CD14-positive monocyte (primary cell): ENCODE data around the gene ZXDC. TPM values are rescaled to one million over a fixed set of nuclear protein-coding genes. Genes with fewer than 3 reads are reported as not detected.

Experiments used
- DNase-seq, 3 donors: peaks; one replicate each; pipeline ENCODE4 v3.0.0-alpha.2; 2011 to 2022
- H2AFZ ChIP-seq: 2 replicates; pipeline ENCODE4 v1.6.0; 2012; ENCODE audit warnings: mild to moderate bottlenecking, low read depth, low read length, inconsistent platforms; ENCODE audit not compliant: insufficient read depth, poor library complexity, severe bottlenecking
- H3K27ac ChIP-seq, 2 donors: 1 replicate in 1 of 2; 2 replicates in 1 of 2; pipeline ENCODE4 v1.5.1; 2012 to 2013; ENCODE audit warnings: low read length in 2 of 2, control low read depth in 1 of 2, inconsistent platforms in 1 of 2, low read depth in 1 of 2, mild to moderate bottlenecking in 1 of 2
- H3K27me3 ChIP-seq, 2 donors: one replicate each; pipeline versions ENCODE4 v1.6.0 to v1.6.1; 2011 to 2013; ENCODE audit warnings: low read length in 2 of 2; ENCODE audit not compliant: control insufficient read depth in 2 of 2, insufficient read depth in 2 of 2
- H3K36me3 ChIP-seq, 2 donors: replicated peaks in 1 of 2; 1 replicate in 1 of 2; 2 replicates in 1 of 2; pipeline versions ENCODE4 v1.5.1 to v1.6.1; 2012 to 2013; ENCODE audit warnings: low read length in 2 of 2, control low read depth in 1 of 2, inconsistent platforms in 1 of 2, mild to moderate bottlenecking in 1 of 2; ENCODE audit not compliant: insufficient read depth in 2 of 2, control insufficient read depth in 1 of 2
- H3K4me1 ChIP-seq, 2 donors: 1 replicate in 1 of 2; 2 replicates in 1 of 2; pipeline versions ENCODE4 v1.5.1 to v1.6.1; 2012 to 2013; ENCODE audit warnings: low read length in 2 of 2, control low read depth in 1 of 2, inconsistent platforms in 1 of 2, mild to moderate bottlenecking in 1 of 2, moderate library complexity in 1 of 2; ENCODE audit not compliant: insufficient read depth in 2 of 2, control insufficient read depth in 1 of 2
- H3K4me2 ChIP-seq: replicated peaks from 2 replicates; pipeline ENCODE3; 2012; ENCODE audit warnings: low read length, moderate library complexity, mild to moderate bottlenecking; ENCODE audit not compliant: poor library complexity, severe bottlenecking; ENCODE audit errors: extremely low read depth
- H3K4me3 ChIP-seq, 3 experiments: fragments of 200-600 bp in 1 of 3; sonication (generic) in 1 of 3; replicated peaks in 1 of 3; 1 replicate in 2 of 3; 2 replicates in 1 of 3; pipeline ENCODE4 v1.5.1; 2011 to 2013; ENCODE audit warnings: low read length in 3 of 3, mild to moderate bottlenecking in 3 of 3, control low read depth in 2 of 3, low read depth in 2 of 3, inconsistent platforms in 1 of 3, moderate library complexity in 1 of 3
- H3K79me2 ChIP-seq: 2 replicates; pipeline ENCODE4 v1.6.0; 2012; ENCODE audit warnings: mild to moderate bottlenecking, control low read depth, inconsistent platforms, low read length, moderate library complexity; ENCODE audit not compliant: insufficient read depth
- H3K9ac ChIP-seq: 2 replicates; pipeline ENCODE4 v1.6.0; 2017; ENCODE audit warnings: low read length, mild to moderate bottlenecking; ENCODE audit not compliant: insufficient read depth, poor library complexity, severe bottlenecking
- H3K9me3 ChIP-seq, 2 donors: replicated peaks in 1 of 2; 1 replicate in 1 of 2; 2 replicates in 1 of 2; pipeline versions ENCODE4 v1.5.1 to v1.6.1; 2012 to 2013; ENCODE audit warnings: low read length in 2 of 2, control low read depth in 1 of 2; ENCODE audit not compliant: control insufficient read depth in 1 of 2, insufficient read depth in 1 of 2
- H4K20me1 ChIP-seq: 2 replicates; pipeline ENCODE4 v1.6.0; 2012; ENCODE audit warnings: mild to moderate bottlenecking, low read length, control low read depth, moderate library complexity; ENCODE audit not compliant: insufficient read depth
- H3K27ac Mint-ChIP-seq, 7 donors: one replicate each; pipeline ENCODE4 v1.8.0; 2020; ENCODE audit warnings: mild to moderate bottlenecking in 7 of 7, mixed read lengths in 7 of 7, moderate library complexity in 6 of 7, inconsistent platforms in 2 of 7
- H3K27me3 Mint-ChIP-seq, 3 donors: one replicate each; pipeline ENCODE4 v1.8.0; 2021 to 2022; ENCODE audit warnings: low read depth in 3 of 3, mild to moderate bottlenecking in 3 of 3, mixed read lengths in 3 of 3, moderate library complexity in 3 of 3, inconsistent platforms in 1 of 3
- H3K36me3 Mint-ChIP-seq, 2 donors: one replicate each; pipeline ENCODE4 v1.8.0; 2020; ENCODE audit warnings: mixed read lengths in 2 of 2, inconsistent platforms in 1 of 2, mild to moderate bottlenecking in 1 of 2
- H3K4me1 Mint-ChIP-seq: one replicate; pipeline ENCODE4 v1.8.0; 2020; ENCODE audit warnings: mild to moderate bottlenecking, mixed read lengths
- H3K4me3 Mint-ChIP-seq, 2 donors: one replicate each; pipeline ENCODE4 v1.8.0; 2020; ENCODE audit warnings: mild to moderate bottlenecking in 2 of 2, mixed read lengths in 2 of 2, moderate library complexity in 1 of 2
- H3K9me3 Mint-ChIP-seq, 7 donors: one replicate each; pipeline ENCODE4 v1.8.0; 2020 to 2022; ENCODE audit warnings: mixed read lengths in 7 of 7, mild to moderate bottlenecking in 6 of 7, moderate library complexity in 6 of 7, inconsistent platforms in 2 of 7
- WGBS: methylation state at CpG from one replicate; pipeline ENCODE4 v1.1.5; 2013; ENCODE audit warnings: missing lambda C conversion rate; ENCODE audit not compliant: insufficient coverage; 5-methylcytosine and 5-hydroxymethylcytosine counted together
- intact Hi-C, 2 donors: fragments of 100-400 bp; cut with micrococcal nuclease; formaldehyde crosslinking; loops; one replicate each; pipeline versions ENCODE4 v1.15.0 to v1.15.1; 2023
- polyA plus RNA-seq, 3 donors: library from polyadenylated mRNA; depleted of rRNA in 1 of 3; unstranded in 2 of 3; stranded (reverse) in 1 of 3; fragments of 300-500 nt in 2 of 3; fragments of >200 nt in 1 of 3; fragmentation: Illumina TruSeq in 2 of 3; gene quantifications; 1 replicate in 2 of 3; 2 replicates in 1 of 3; pipeline ENCODE4 v1.2.3, GENCODE V29; 2012 to 2021
- TF ChIP-seq, protein P1 (sequence below): fragments of 200-600 bp; IDR thresholded peaks from one replicate; pipeline ENCODE4 v1.8.0; 2022; ENCODE audit warnings: antibody characterized with exemption, mild to moderate bottlenecking

Gene ZXDC
- polyA plus RNA-seq, 3 donors, result 6.3 to 44.8 (median 9.7) TPM

GRCh38 chr3:126479642-126480041 is 4.0 kb upstream of the ZXDC start:
- H3K27ac ChIP-seq, result no peak overlapping the region
- no peak overlapping the region for H3K4me2 ChIP-seq
- Mint-ChIP-seq H3K36me3 (peaks cover 0 to 3% of the 10 kb centered on the region in 2 donors), H3K27ac (no peak overlapping the region), H3K27me3 (no peaks in the 10 kb centered on the region), H3K4me1 (peaks cover 8% of the 10 kb centered on the region), H3K9me3 (peaks cover 0 to 2% (median 0%) of the 10 kb centered on the region in 7 donors), H3K4me3 (no peak overlapping the region)
- H3K9me3 ChIP-seq, result no peaks in the 10 kb centered on the region
- no peak for DNase-seq
- no peak overlapping the region for H2AFZ ChIP-seq
- intact Hi-C loops, result loop anchor here (10.0 kb wide), 2 partner anchors 125 to 565 kb away; partner anchors contain the start of gene KLF15 (in 1 of the 2)
- H3K4me3 ChIP-seq, result no peak overlapping the region
- H3K79me2 ChIP-seq, result peaks cover 5% of the 10 kb centered on the region
- H3K9ac ChIP-seq, result no peak overlapping the region
- WGBS, result no CpG with 5 or more reads among the region's 1 CpG
- H4K20me1 ChIP-seq, result peaks cover under 1% of the 10 kb centered on the region
- H3K27me3 ChIP-seq, result no peaks in the 10 kb centered on the region
- TF ChIP-seq, protein P1, sequence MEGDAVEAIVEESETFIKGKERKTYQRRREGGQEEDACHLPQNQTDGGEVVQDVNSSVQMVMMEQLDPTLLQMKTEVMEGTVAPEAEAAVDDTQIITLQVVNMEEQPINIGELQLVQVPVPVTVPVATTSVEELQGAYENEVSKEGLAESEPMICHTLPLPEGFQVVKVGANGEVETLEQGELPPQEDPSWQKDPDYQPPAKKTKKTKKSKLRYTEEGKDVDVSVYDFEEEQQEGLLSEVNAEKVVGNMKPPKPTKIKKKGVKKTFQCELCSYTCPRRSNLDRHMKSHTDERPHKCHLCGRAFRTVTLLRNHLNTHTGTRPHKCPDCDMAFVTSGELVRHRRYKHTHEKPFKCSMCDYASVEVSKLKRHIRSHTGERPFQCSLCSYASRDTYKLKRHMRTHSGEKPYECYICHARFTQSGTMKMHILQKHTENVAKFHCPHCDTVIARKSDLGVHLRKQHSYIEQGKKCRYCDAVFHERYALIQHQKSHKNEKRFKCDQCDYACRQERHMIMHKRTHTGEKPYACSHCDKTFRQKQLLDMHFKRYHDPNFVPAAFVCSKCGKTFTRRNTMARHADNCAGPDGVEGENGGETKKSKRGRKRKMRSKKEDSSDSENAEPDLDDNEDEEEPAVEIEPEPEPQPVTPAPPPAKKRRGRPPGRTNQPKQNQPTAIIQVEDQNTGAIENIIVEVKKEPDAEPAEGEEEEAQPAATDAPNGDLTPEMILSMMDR, result no peak
- H3K4me1 ChIP-seq, result peaks cover 8 to 12% of the 10 kb centered on the region in 2 donors
- H3K36me3 ChIP-seq, result no peaks in the 10 kb centered on the region

DNA sequence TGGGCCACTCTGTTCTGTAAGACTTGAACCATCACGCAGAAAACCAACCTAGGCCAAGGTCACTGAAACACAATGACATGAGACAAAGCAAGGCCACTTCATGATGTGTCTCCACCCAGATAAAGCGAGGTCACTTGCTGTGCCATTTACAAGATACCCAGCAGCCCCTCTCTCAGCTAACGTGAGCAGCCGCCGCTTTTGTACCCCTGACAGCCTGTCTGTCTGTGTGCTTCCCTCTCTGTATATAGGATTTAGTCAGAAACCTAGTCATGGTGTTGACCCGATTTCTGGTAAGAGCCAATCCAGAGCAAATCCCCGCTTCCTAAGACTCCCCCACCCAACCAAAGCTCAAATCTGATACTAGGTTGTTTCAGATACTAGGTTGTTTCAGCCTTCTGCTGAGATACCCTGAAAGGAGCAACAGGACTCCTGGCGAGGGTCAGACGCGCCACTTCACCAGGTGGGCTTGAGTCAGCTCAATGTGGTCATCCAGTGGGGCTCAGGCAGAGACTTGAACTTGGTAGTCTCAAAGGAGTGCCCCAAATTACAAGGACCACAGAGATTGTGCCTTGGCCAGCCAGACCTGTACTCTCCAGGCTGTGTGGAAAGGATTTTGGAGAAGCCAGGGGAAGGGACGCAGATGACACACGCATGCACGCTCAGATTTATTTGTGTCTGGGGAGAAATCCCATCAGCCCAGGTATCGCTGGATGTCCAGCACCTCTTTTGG is 3.1 kb upstream of the ZXDC start:
- Histone ChIP-seq H3K4me2 (no peak overlapping the region), H3K27ac (no peak overlapping the region), H3K27me3 (no peaks in the 10 kb centered on the region), H2AFZ (no peak overlapping the region), H3K36me3 (no peaks in the 10 kb centered on the region), H4K20me1 (peaks cover 10% of the 10 kb centered on the region), H3K9ac (no peak overlapping the region), H3K4me1 (peaks cover 17 to 21% of the 10 kb centered on the region in 2 donors), H3K79me2 (peaks cover 14% of the 10 kb centered on the region), H3K4me3 (no peak overlapping the region), H3K9me3 (no peaks in the 10 kb centered on the region)
- H3K4me1 Mint-ChIP-seq, result peaks cover 17% of the 10 kb centered on the region
- no peak for DNase-seq
- H3K9me3 Mint-ChIP-seq, result peaks cover 0 to 2% (median 0%) of the 10 kb centered on the region in 7 donors
- H3K4me3 Mint-ChIP-seq, result no peak overlapping the region
- H3K27ac Mint-ChIP-seq, result no peak overlapping the region
- H3K36me3 Mint-ChIP-seq, result peaks cover 0 to 3% of the 10 kb centered on the region in 2 donors
- no peaks in the 10 kb centered on the region for H3K27me3 Mint-ChIP-seq
- intact Hi-C loops, result loop anchor here (10.0 kb wide), 2 partner anchors 124 to 564 kb away; partner anchors contain the start of gene KLF15 (in 1 of the 2)
- WGBS, result 96% methylated on average over 8 of the region's 14 CpGs
- TF ChIP-seq, protein P1, result no peak
